Gastrocnemius medialis (tissue), 4 donors: ENCODE measurements around the gene SPTBN1.

Source experiments
- POLR2A ChIP-seq, 2 donors: fragments of 450-650 bp; IDR thresholded peaks; one replicate each; pipeline ENCODE4 v1.6.1; 2017; ENCODE audit warnings: antibody characterized with exemption in 2 of 2, mild to moderate bottlenecking in 2 of 2, moderate library complexity in 2 of 2
- TF ChIP-seq, protein P1 (sequence below), 5 experiments: fragments of 450-650 bp in 3 of 5; fragments of 200-600 bp in 2 of 5; sonication (generic) in 2 of 5; IDR thresholded peaks in 4 of 5; conservative IDR thresholded peaks in 1 of 5; 1 replicate in 4 of 5; 2 replicates in 1 of 5; pipeline ENCODE4 v1.5.1; 2016 to 2019; ENCODE audit warnings: antibody characterized with exemption in 5 of 5, mild to moderate bottlenecking in 3 of 5, moderate library complexity in 3 of 5

DNA sequence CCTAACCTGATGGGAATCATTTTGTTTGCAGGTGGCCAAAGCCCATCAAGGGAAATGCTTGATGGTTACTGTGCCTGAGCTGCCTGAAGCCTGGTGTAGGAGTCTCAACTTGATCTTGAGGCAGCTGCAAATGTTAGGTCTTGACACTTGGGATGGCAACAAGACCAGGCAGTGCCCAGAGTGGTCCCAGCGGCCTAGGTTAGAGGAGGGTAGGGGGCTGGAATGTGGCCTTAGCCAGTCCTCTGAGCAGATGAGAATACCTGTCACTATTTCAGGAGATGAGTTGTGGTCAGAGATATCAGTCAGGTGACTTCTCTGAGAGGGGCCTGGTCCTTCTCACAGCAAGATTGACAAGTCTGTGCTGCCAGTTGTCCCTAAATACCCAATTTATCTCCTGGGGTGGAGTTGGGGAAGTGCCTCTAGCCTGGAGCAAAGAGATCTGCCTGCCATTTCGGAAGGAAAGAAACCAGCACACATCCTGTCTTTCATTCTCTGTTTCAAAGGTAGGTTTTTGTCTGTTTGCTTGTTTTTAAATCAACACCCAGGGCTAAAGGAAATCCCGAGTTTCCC lies 13.4 kb downstream of the SPTBN1 start:
- TF ChIP-seq, protein P1, sequence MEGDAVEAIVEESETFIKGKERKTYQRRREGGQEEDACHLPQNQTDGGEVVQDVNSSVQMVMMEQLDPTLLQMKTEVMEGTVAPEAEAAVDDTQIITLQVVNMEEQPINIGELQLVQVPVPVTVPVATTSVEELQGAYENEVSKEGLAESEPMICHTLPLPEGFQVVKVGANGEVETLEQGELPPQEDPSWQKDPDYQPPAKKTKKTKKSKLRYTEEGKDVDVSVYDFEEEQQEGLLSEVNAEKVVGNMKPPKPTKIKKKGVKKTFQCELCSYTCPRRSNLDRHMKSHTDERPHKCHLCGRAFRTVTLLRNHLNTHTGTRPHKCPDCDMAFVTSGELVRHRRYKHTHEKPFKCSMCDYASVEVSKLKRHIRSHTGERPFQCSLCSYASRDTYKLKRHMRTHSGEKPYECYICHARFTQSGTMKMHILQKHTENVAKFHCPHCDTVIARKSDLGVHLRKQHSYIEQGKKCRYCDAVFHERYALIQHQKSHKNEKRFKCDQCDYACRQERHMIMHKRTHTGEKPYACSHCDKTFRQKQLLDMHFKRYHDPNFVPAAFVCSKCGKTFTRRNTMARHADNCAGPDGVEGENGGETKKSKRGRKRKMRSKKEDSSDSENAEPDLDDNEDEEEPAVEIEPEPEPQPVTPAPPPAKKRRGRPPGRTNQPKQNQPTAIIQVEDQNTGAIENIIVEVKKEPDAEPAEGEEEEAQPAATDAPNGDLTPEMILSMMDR (IDR thresholded peaks at IDR 0.05 in 4 of 5, conservative IDR thresholded peaks at IDR 0.05 in 1 of 5) = no peak
- no peak for TF ChIP-seq POLR2A (IDR thresholded peaks at IDR 0.05)
